Ishikawa (cell line): ENCODE data around the gene SLC6A18.

Experiments used
- CEBPB ChIP-seq: IDR thresholded peaks from 2 replicates; pipeline ENCODE4 v1.6.1; 2012
- CREB1 ChIP-seq: IDR thresholded peaks from 2 replicates; pipeline ENCODE4 v1.6.1; 2012; ENCODE audit warnings: low read depth
- EGR1 ChIP-seq: IDR thresholded peaks from 2 replicates; pipeline ENCODE4 v1.6.1; 2012
- EP300 ChIP-seq: IDR thresholded peaks from 2 replicates; pipeline ENCODE4 v1.6.1; 2012; ENCODE audit warnings: borderline replicate concordance
- FOXM1 ChIP-seq: IDR thresholded peaks from 2 replicates; pipeline ENCODE4 v1.6.1; 2012; ENCODE audit warnings: low read depth, borderline replicate concordance
- MAX ChIP-seq: IDR thresholded peaks from 2 replicates; pipeline ENCODE4 v1.6.1; 2012
- NFIC ChIP-seq: IDR thresholded peaks from 2 replicates; pipeline ENCODE4 v1.6.1; 2012
- RAD21 ChIP-seq: IDR thresholded peaks from 2 replicates; pipeline ENCODE4 v1.6.1; 2012; ENCODE audit warnings: low read depth
- TAF1 ChIP-seq: IDR thresholded peaks from 2 replicates; pipeline ENCODE4 v1.6.1; 2012; ENCODE audit warnings: low read depth, mild to moderate bottlenecking
- TCF12 ChIP-seq: IDR thresholded peaks from 2 replicates; pipeline ENCODE4 v1.6.1; 2012; ENCODE audit warnings: low read depth
- TEAD4 ChIP-seq: IDR thresholded peaks from 2 replicates; pipeline ENCODE4 v1.6.1; 2012
- YY1 ChIP-seq: IDR thresholded peaks from 2 replicates; pipeline ENCODE4 v1.6.1; 2012; ENCODE audit warnings: low read depth
- ZBTB7A ChIP-seq: IDR thresholded peaks from 2 replicates; pipeline ENCODE4 v1.6.1; 2012; ENCODE audit warnings: low read depth
- TF ChIP-seq, protein P1 (sequence below): IDR thresholded peaks from 2 replicates; pipeline ENCODE4 v1.6.1; 2012; ENCODE audit warnings: low read depth, mild to moderate bottlenecking
- TF ChIP-seq, protein P2 (sequence below): IDR thresholded peaks from 2 replicates; pipeline ENCODE4 v1.6.1; 2012

The SLC6A18 gene

DNA sequence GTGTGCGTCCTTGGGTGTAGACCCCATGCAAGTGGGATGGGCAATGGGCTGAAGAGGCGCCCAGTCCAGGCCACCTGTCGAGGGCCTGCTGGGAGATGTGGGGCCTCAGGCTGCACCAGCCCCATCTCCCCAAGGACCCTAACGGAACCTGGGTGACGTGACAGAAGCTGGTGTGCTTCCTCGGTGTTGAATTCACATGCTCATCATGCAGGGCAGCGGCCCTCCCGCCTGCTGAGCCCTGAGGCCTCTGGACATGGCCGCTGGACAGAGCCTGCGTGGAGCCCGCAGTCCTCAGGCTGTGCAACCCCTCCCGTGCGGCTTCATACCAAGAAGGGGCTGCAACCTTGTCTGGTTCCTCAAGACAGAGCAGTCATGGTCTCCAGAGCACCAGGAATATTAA lies 42.9 kb downstream of the SLC6A18 start:
- TF ChIP-seq ZBTB7A (no peak), MAX (no peak), TAF1 (no peak), TEAD4 (no peak), TCF12 (no peak), CREB1 (no peak), EGR1 (no peak), EP300 (no peak), FOXM1 (no peak), CEBPB (no peak), YY1 (no peak)
- TF ChIP-seq, protein P1, sequence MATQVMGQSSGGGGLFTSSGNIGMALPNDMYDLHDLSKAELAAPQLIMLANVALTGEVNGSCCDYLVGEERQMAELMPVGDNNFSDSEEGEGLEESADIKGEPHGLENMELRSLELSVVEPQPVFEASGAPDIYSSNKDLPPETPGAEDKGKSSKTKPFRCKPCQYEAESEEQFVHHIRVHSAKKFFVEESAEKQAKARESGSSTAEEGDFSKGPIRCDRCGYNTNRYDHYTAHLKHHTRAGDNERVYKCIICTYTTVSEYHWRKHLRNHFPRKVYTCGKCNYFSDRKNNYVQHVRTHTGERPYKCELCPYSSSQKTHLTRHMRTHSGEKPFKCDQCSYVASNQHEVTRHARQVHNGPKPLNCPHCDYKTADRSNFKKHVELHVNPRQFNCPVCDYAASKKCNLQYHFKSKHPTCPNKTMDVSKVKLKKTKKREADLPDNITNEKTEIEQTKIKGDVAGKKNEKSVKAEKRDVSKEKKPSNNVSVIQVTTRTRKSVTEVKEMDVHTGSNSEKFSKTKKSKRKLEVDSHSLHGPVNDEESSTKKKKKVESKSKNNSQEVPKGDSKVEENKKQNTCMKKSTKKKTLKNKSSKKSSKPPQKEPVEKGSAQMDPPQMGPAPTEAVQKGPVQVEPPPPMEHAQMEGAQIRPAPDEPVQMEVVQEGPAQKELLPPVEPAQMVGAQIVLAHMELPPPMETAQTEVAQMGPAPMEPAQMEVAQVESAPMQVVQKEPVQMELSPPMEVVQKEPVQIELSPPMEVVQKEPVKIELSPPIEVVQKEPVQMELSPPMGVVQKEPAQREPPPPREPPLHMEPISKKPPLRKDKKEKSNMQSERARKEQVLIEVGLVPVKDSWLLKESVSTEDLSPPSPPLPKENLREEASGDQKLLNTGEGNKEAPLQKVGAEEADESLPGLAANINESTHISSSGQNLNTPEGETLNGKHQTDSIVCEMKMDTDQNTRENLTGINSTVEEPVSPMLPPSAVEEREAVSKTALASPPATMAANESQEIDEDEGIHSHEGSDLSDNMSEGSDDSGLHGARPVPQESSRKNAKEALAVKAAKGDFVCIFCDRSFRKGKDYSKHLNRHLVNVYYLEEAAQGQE: no peak
- TF ChIP-seq, protein P2, sequence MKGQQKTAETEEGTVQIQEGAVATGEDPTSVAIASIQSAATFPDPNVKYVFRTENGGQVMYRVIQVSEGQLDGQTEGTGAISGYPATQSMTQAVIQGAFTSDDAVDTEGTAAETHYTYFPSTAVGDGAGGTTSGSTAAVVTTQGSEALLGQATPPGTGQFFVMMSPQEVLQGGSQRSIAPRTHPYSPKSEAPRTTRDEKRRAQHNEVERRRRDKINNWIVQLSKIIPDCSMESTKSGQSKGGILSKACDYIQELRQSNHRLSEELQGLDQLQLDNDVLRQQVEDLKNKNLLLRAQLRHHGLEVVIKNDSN: no peak

- TF ChIP-seq EGR1: no peak
- no peak for TF ChIP-seq FOXM1
- TF ChIP-seq RAD21: no peak
- no peak for TF ChIP-seq MAX
Observed at GRCh38 chr5:1268666-1269065, 43.5 kb downstream of the SLC6A18 start.

DNA sequence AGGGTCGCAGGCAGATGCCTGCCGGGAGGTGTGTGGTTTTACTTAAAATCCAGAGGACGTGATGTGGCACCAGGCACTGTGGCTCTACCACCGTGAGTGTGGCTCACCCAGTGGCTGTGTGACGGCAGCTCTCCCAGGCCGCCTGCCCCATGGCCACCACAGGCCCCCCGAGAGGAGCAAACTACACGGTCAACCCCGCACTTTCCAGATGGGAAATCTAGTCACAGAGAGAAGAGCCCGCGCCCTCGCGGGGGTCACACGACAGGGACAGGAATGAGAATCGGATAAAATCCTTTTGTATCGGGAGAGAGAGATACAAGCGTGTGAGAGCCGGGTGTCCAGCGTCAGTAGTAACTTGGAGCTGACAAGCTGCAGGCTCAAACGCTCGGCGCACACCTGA lies 45.2 kb downstream of the SLC6A18 start:
- TF ChIP-seq ZBTB7A: no peak
- TF ChIP-seq, protein P1: no peak
- TF ChIP-seq CREB1: no peak
- no peak for TF ChIP-seq MAX
- TF ChIP-seq TEAD4: no peak
- no peak for TF ChIP-seq YY1

DNA sequence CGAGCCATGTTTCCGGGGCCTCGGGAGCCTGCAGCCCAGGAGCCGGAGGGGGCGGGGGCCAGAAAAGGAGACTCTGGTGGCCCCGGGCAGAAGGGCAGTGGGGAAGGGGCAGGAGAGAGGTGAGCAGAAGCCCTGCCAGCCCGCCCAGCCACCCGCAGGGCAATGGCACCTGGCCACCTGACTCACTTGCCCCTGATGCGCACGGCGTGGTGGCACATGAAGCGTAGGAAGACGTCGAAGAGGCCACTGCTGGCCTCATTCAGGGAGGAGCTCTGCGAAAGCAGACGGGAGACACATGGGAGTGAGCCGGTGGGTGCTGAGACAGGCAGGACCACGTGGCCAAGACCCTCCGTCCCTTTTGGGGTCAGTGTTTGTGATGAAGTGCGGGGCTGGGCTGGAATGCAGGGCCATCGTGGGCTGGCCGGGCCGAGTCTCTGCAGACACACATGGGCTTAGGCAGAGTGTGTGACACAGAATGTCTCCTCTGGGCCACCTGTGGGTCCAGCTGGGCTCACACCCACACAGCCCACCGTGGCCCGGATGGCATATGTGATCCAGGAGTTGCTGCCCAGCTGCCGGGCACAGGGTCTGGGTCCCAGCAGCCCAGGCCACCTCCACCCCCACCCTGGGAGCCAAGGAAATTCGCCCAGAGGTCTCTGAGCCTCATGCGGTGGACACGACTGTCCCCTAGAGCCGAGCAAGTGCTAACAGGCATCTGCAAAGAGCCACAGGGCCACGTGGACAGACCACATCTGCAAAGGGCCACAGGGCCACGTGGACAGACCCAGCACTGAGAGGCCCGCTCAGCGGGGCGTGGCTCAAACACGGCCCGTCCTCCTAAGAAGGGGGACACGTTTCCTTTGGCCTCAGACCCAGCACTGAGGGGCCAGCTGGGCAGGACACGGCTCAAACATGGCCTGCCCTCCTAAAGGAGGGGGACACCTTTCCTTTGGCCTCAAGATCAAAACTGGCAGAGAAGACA lies 46.0 kb downstream of the SLC6A18 start:
- TF ChIP-seq, protein P2: no peak
- TF ChIP-seq TCF12: no peak
- TF ChIP-seq ZBTB7A: no peak
- TF ChIP-seq EP300: no peak
- no peak for TF ChIP-seq NFIC
- TF ChIP-seq YY1: no peak
- no peak for TF ChIP-seq CREB1
- TF ChIP-seq CEBPB: no peak
- no peak for TF ChIP-seq TAF1
- TF ChIP-seq, protein P1: no peak
